Heart left ventricle (tissue), 13 donors: ENCODE results near the gene OR11H6.
"Not testable (repeated sequence)": the region's sequence is repeated elsewhere in the genome, so short reads cannot be mapped to it uniquely, and the experiment has no call there.

Experiments
- CTCF ChIP-seq, 12 donors: fragments of 200-600 bp; sonication (generic) in 4 of 12; IDR thresholded peaks; one replicate each; pipeline versions ENCODE4 v1.5.0 to v1.8.0; 2018 to 2022; ENCODE audit warnings: antibody characterized with exemption in 12 of 12, mild to moderate bottlenecking in 5 of 12
- POLR2A ChIP-seq, 2 donors: fragments of 450-650 bp; IDR thresholded peaks; one replicate each; pipeline ENCODE4 v1.6.1; 2017; ENCODE audit warnings: antibody characterized with exemption in 2 of 2, mild to moderate bottlenecking in 2 of 2, moderate library complexity in 2 of 2
- donor health status: ischemic (EF 13 %, LVEDD 7.1; RV severe dilation, severe dysfunction).
- donor health status: DM: no; HTN: yes; CAD: no.
- donor health status: DM: no; HTN: no; CAD: no.
- donor health status: ischemic (EF 25% LVEDD 6.9; RV normal size, moderate dysfunction).
- donor health status: ischemic (EF 25% LVEDD 5.7; RV mildly dilated, moderate dysfunction).
- donor health status: ischemic (EF 35%, LVEDD 5.7; RV mildly dilated, moderate dysfunction).
- donor health status: nonischemic (EF 11% LVEDD 7.7; RV severe dilation, severe dysfunction).
- donor health status: DM: yes; HTN: yes; CAD: no.
- donor health status: PGD.
- donor health status: ischemic (EF 29% LVEDD 5.4; RV normal size, mild dysfunction).
- donor health status: nonischemic (EF 23%, LVEDD 6.1; RV moderate dilation, normal function).

GRCh38 chr14:20264361-20264760 is 40.9 kb downstream of the OR11H6 start:
- not testable (repeated sequence) for TF ChIP-seq CTCF, POLR2A (IDR thresholded peaks at IDR 0.05)
